ENCODE data around the gene DOP1B. TPM values are rescaled to one million over a fixed set of nuclear protein-coding genes. Genes with fewer than 3 reads are reported as not detected.

Gene DOP1B
- total and polyA plus RNA-seq, 10 of the 15 experiments (the other 5 are each of a cell fraction or from before 2014, with no cell fraction given) = 1.2 to 12.2 (median 4.3) TPM

- no peak for TF ChIP-seq WRNIP1 (IDR thresholded peaks at IDR 0.05; ENCODE audit: borderline replicate concordance, low read depth, low read length)
- TF ChIP-seq CEBPZ (IDR thresholded peaks at IDR 0.05; ENCODE audit: low read depth, low read length) = no peak
- TF ChIP-seq SMC3 (IDR thresholded peaks at IDR 0.05; ENCODE audit: borderline replicate concordance, low read length) = no peak
- TF ChIP-seq SIN3A (IDR thresholded peaks at IDR 0.05; ENCODE audit: low read depth, low read length) = no peak
- TF ChIP-seq HDGF (IDR thresholded peaks at IDR 0.05) = no peak
- peak; percentile 46; the same call in 1 of the 2 replicates for TF ChIP-seq BACH1 (IDR thresholded peaks at IDR 0.05; ENCODE audit: borderline replicate concordance)
- no peak for TF ChIP-seq NFXL1 (IDR thresholded peaks at IDR 0.05; ENCODE audit: borderline replicate concordance)
- no peak for TF ChIP-seq NFYB (IDR thresholded peaks at IDR 0.05; ENCODE audit: insufficient read depth, low read depth, low read length)
- TF ChIP-seq USF2 (IDR thresholded peaks at IDR 0.05; ENCODE audit: borderline replicate concordance, low read depth, low read length) = no peak
- 0 out of 2 replicates have a peak, but pooled peaks have one; percentile 53 for TF ChIP-seq RB1 (IDR thresholded peaks at IDR 0.05; ENCODE audit: borderline replicate concordance)
- TF ChIP-seq POLR2A (IDR thresholded peaks at IDR 0.05; ENCODE audit: low read depth, low read length) = peak; percentile 76
- 0 out of 2 replicates have a peak, but pooled peaks have one; percentile 59 for TF ChIP-seq SMARCA5 (IDR thresholded peaks at IDR 0.05)
These were observed at the start of gene DOP1B (continued) for GRCh38 chr21:36156815-36157670.
